22Rv1 (cell line): ENCODE measurements around the gene CCDC88A.
"Not testable (repeated sequence)": the region's sequence is repeated elsewhere in the genome, so short reads cannot be mapped to it uniquely, and the experiment has no call there.

Experiments
- ZFX ChIP-seq: fragments of 450-650 bp; IDR thresholded peaks from 2 replicates; pipeline ENCODE4 v1.6.1; 2017; ENCODE audit warnings: antibody characterized with exemption, borderline replicate concordance
- TF ChIP-seq, protein P1 (sequence below): fragments of 450-650 bp; IDR thresholded peaks from 2 replicates; pipeline ENCODE4 v1.5.1; 2017; ENCODE audit warnings: mild to moderate bottlenecking

DNA sequence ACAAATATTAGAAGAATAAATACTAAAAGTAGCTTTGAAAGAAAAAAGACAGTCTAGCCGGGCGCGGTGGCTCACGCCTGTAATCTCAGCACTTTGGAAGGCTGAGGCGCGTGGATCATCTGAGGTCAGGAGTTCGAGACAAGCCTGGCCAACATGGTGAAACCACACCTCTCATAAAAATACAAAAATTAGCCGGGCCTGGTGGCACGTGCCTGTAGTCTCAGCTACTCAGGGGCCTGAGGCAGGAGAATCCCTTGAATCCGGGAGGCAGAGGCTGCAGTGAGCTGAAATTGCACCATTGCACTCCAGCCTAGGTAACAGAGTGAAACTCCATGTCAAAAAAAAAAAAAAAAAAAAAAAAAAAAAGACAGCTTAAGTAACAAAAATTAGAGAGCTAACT is 34.1 kb downstream of the CCDC88A start:
- TF ChIP-seq, protein P1, sequence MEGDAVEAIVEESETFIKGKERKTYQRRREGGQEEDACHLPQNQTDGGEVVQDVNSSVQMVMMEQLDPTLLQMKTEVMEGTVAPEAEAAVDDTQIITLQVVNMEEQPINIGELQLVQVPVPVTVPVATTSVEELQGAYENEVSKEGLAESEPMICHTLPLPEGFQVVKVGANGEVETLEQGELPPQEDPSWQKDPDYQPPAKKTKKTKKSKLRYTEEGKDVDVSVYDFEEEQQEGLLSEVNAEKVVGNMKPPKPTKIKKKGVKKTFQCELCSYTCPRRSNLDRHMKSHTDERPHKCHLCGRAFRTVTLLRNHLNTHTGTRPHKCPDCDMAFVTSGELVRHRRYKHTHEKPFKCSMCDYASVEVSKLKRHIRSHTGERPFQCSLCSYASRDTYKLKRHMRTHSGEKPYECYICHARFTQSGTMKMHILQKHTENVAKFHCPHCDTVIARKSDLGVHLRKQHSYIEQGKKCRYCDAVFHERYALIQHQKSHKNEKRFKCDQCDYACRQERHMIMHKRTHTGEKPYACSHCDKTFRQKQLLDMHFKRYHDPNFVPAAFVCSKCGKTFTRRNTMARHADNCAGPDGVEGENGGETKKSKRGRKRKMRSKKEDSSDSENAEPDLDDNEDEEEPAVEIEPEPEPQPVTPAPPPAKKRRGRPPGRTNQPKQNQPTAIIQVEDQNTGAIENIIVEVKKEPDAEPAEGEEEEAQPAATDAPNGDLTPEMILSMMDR, result not testable (repeated sequence)
- TF ChIP-seq ZFX, result not testable (repeated sequence)
